GM12892 (cell line): Measurements from ENCODE around the gene CACNB4.

Experiments used
- POLR2A ChIP-seq: IDR thresholded peaks from 2 replicates; pipeline ENCODE4 v1.6.1; 2011; ENCODE audit warnings: low read depth, low read length, control low read depth
- POLR2AphosphoS5 ChIP-seq: IDR thresholded peaks from 2 replicates; pipeline ENCODE4 v1.6.1; 2011; ENCODE audit warnings: low read depth, low read length, control low read depth

DNA sequence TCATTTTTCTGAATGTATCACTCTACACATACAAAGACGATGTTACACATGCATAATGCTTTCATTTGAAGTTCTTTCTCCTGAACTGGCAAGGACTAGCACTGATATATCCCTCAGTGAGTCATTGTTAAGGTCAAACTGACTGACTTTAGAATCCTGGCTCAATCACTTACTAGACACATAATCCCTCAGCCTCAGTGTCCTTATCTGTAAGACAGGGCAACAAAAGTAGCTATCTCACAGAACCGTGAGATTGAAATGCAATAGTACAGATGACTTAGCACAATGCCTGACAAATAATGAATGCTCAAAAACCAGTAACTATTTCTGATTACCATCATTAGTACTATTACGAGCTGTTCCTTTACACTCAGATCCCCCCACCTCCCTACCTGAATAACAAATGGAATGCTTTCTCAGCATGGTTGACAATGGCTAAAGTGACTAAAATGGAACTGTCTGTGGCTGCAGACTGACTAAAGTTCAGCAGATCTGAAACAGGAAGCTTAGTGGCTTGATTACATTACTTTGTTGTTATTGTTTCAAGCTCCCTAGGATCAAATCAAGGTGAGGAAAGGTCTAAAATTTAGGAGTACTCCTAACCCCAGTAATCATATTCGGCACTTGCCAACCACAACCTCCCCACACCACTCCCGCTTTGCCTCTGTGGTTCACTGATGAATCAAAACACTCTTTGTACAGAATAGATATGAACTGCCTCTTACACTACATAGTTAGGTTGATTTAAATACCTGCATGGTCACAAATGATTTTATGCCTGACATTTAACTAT is 35.8 kb upstream of the CACNB4 start:
- TF ChIP-seq POLR2AphosphoS5, result no peak
- no peak for TF ChIP-seq POLR2A
